Liver (tissue), 9 donors: ENCODE results near the gene ILF3. TPM values are rescaled to one million over a fixed set of nuclear protein-coding genes. Genes with fewer than 3 reads are reported as not detected.

Experiments
- DNase-seq: peaks from one replicate; pipeline ENCODE4 v3.0.0-alpha.2; 2017; ENCODE audit warnings: low spot score
- H3K27ac ChIP-seq, 2 donors: one replicate each; pipeline ENCODE4 v1.7.0; 2013; ENCODE audit warnings: inconsistent platforms in 2 of 2, low read length in 2 of 2, control low read depth in 1 of 2, low read depth in 1 of 2, mild to moderate bottlenecking in 1 of 2
- H3K27me3 ChIP-seq, 4 donors: one replicate each; pipeline versions ENCODE4 v1.6.1 to v1.7.0; 2013; ENCODE audit warnings: low read length in 3 of 4, inconsistent platforms in 1 of 4, mild to moderate bottlenecking in 1 of 4, moderate library complexity in 1 of 4; ENCODE audit not compliant: control insufficient read depth in 4 of 4, insufficient read depth in 4 of 4
- H3K36me3 ChIP-seq, 4 donors: one replicate each; pipeline versions ENCODE4 v1.6.1 to v1.7.0; 2013; ENCODE audit warnings: low read length in 3 of 4, mild to moderate bottlenecking in 3 of 4, low read depth in 1 of 4, moderate library complexity in 1 of 4; ENCODE audit not compliant: control insufficient read depth in 4 of 4, insufficient read depth in 3 of 4
- H3K4me1 ChIP-seq, 4 donors: one replicate each; pipeline versions ENCODE4 v1.6.1 to v1.7.0; 2013; ENCODE audit warnings: low read length in 3 of 4, mild to moderate bottlenecking in 3 of 4, moderate library complexity in 1 of 4; ENCODE audit not compliant: control insufficient read depth in 4 of 4, insufficient read depth in 4 of 4
- H3K4me3 ChIP-seq, 3 donors: one replicate each; pipeline versions ENCODE4 v1.6.1 to v1.7.0; 2013; ENCODE audit warnings: low read length in 3 of 3, control low read depth in 1 of 3, low read depth in 1 of 3, mild to moderate bottlenecking in 1 of 3
- H3K9ac ChIP-seq, 2 donors: one replicate each; pipeline ENCODE4 v1.7.0; 2013; ENCODE audit warnings: low read length in 2 of 2, mild to moderate bottlenecking in 2 of 2, moderate library complexity in 2 of 2, control low read depth in 1 of 2, low read depth in 1 of 2
- H3K9me3 ChIP-seq, 4 donors: one replicate each; pipeline versions ENCODE4 v1.6.1 to v1.7.0; 2013; ENCODE audit warnings: low read length in 3 of 4; ENCODE audit not compliant: control insufficient read depth in 4 of 4
- EGR1 ChIP-seq, 2 donors: IDR thresholded peaks; 2 replicates each; pipeline ENCODE4 v1.6.1; 2016 to 2018; ENCODE audit warnings: antibody characterized with exemption in 2 of 2, low read depth in 2 of 2
- FOXA1 ChIP-seq: IDR thresholded peaks from 2 replicates; pipeline ENCODE4 v1.6.1; 2016; ENCODE audit warnings: antibody characterized with exemption
- FOXA2 ChIP-seq: IDR thresholded peaks from 2 replicates; pipeline ENCODE4 v1.6.1; 2016; ENCODE audit warnings: antibody characterized with exemption
- GABPA ChIP-seq, 2 donors: IDR thresholded peaks in 1 of 2; conservative IDR thresholded peaks in 1 of 2; 2 replicates each; pipeline ENCODE4 v1.6.1; 2016; ENCODE audit warnings: antibody characterized with exemption in 2 of 2, mild to moderate bottlenecking in 1 of 2, moderate library complexity in 1 of 2
- HNF4G ChIP-seq: IDR thresholded peaks from 2 replicates; pipeline ENCODE4 v1.6.1; 2016; ENCODE audit warnings: antibody characterized with exemption
- JUND ChIP-seq, 2 donors: IDR thresholded peaks; 2 replicates each; pipeline ENCODE4 v1.6.1; 2016; ENCODE audit warnings: antibody characterized with exemption in 2 of 2
- MAX ChIP-seq: IDR thresholded peaks from 2 replicates; pipeline ENCODE4 v1.6.1; 2016; ENCODE audit warnings: antibody characterized with exemption
- NR2F2 ChIP-seq: IDR thresholded peaks from 2 replicates; pipeline ENCODE4 v1.6.1; 2016; ENCODE audit warnings: antibody characterized with exemption
- REST ChIP-seq: IDR thresholded peaks from 2 replicates; pipeline ENCODE4 v1.6.1; 2016; ENCODE audit warnings: antibody characterized with exemption, mild to moderate bottlenecking
- TAF1 ChIP-seq: conservative IDR thresholded peaks from 2 replicates; pipeline ENCODE4 v1.6.1; 2016; ENCODE audit warnings: antibody characterized with exemption, mild to moderate bottlenecking
- ZBTB33 ChIP-seq: IDR thresholded peaks from 2 replicates; pipeline ENCODE4 v1.6.1; 2016; ENCODE audit warnings: antibody characterized with exemption
- WGBS: extraction: QIAGEN DNeasy Blood & Tissue Kit; methylation state at CpG from one replicate; pipeline ENCODE4 v1.1.7; 2013; 5-methylcytosine and 5-hydroxymethylcytosine counted together
- polyA plus RNA-seq, 2 donors: library from polyadenylated mRNA; stranded (reverse) in 1 of 2; unstranded in 1 of 2; fragments of 200-250 nt in 1 of 2; fragments of >200 nt in 1 of 2; fragmentation: Nextera tagmentation in 1 of 2; extraction: Ambion mirVana in 1 of 2; gene quantifications; one replicate each; pipeline versions ENCODE4 v1.2.1 to v1.2.3, GENCODE V29; 2013 to 2015
- total RNA-seq, 2 donors: library from RNA; depleted of rRNA; stranded (reverse); fragments of >200 nt; gene quantifications; one replicate each; pipeline ENCODE4 v1.2.3, GENCODE V29; 2014
- donor health status: healthy.
- donor health status: healthy.
- donor health status: healthy.
- donor health status: healthy.
- donor health status: healthy.

ILF3 gene
- total and polyA plus RNA-seq, 4 donors, result 31.7 to 85.1 (median 42.9) TPM

- Histone ChIP-seq H3K4me3 (no peak overlapping the region), H3K36me3 (peaks cover 0 to 12% (median 5%) of the 10 kb centered on the region in 4 donors), H3K9ac (no peak overlapping the region), H3K27ac (no peak overlapping the region), H3K9me3 (no peaks in the 10 kb centered on the region), H3K27me3 (no peaks in the 10 kb centered on the region), H3K4me1 (peaks cover 0 to 8% (median 2%) of the 10 kb centered on the region in 4 donors)
- no peak for TF ChIP-seq EGR1 (IDR thresholded peaks at IDR 0.05; ENCODE audit: low read depth in 2 of 2)
- WGBS, result 92% methylated on average over 7 of the region's 7 CpGs
- no peak for DNase-seq
Observed at GRCh38 chr19:10634430-10634829, 19.7 kb upstream of the ILF3 start.

GRCh38 chr19:10634963-10635362 lies 19.2 kb upstream of the ILF3 start:
- no peak overlapping the region for H3K4me3 ChIP-seq
- DNase-seq, result no peak
- no peak overlapping the region for H3K27ac ChIP-seq
- peaks cover 0 to 8% (median 2%) of the 10 kb centered on the region in 4 donors for H3K4me1 ChIP-seq
- no peak overlapping the region for H3K9ac ChIP-seq
- no peaks in the 10 kb centered on the region for H3K27me3 ChIP-seq
- peaks cover 0 to 12% (median 5%) of the 10 kb centered on the region in 4 donors for H3K36me3 ChIP-seq
- no peaks in the 10 kb centered on the region for H3K9me3 ChIP-seq
- WGBS, result 84% methylated on average over 6 of the region's 6 CpGs
- TF ChIP-seq GABPA (IDR thresholded peaks at IDR 0.05 in 1 of 2, conservative IDR thresholded peaks at IDR 0.05 in 1 of 2), result no peak
- TF ChIP-seq FOXA1, result no peak
- TF ChIP-seq NR2F2, result no peak
- no peak for TF ChIP-seq REST
- TF ChIP-seq MAX, result no peak

- no peak for DNase-seq
- peaks cover 0 to 8% (median 2%) of the 10 kb centered on the region in 4 donors for H3K4me1 ChIP-seq
Observed at GRCh38 chr19:10636304-10636972, 17.7 kb upstream of the ILF3 start.

More at GRCh38 chr19:10636304-10636972, 17.7 kb upstream of the ILF3 start:
- TF ChIP-seq REST (no peak), EGR1 (IDR thresholded peaks at IDR 0.05; ENCODE audit: low read depth in 2 of 2) (no peak), GABPA (IDR thresholded peaks at IDR 0.05 in 1 of 2, conservative IDR thresholded peaks at IDR 0.05 in 1 of 2) (no peak), JUND (IDR thresholded peaks at IDR 0.05) (no peak), TAF1 (no peak), FOXA2 (no peak), HNF4G (no peak), FOXA1 (no peak), ZBTB33 (no peak)
- Histone ChIP-seq H3K36me3 (peaks cover 0 to 9% (median 4%) of the 10 kb centered on the region in 4 donors), H3K27me3 (no peaks in the 10 kb centered on the region), H3K9me3 (no peaks in the 10 kb centered on the region), H3K9ac (no peak overlapping the region), H3K4me3 (no peak overlapping the region), H3K27ac (no peak overlapping the region)
- 92% methylated on average over 37 of the region's 37 CpGs for WGBS
